PC-9 (cell line): Measurements from ENCODE around the gene LRRC53. TPM values are rescaled to one million over a fixed set of nuclear protein-coding genes. Genes with fewer than 3 reads are reported as not detected.

Experiments
- BruUV-seq: library from RNA; stranded (reverse); fragments of 400-500 nt; replicated peaks from 2 replicates; lab custom pipeline; 2021; lab: Mats Ljungman, UMichigan
- CTCF ChIA-PET: fragments of 300-600 bp; sonication (Branson Sonifier 250); formaldehyde crosslinking; loops from one replicate; lab custom pipeline; 2022; ENCODE audit warnings: antibody characterized with exemption; lab: Charles Lee
- POLR2A ChIA-PET: fragments of 300-600 bp; sonication (Branson Sonifier 250); formaldehyde crosslinking; loops from one replicate; lab custom pipeline; 2022; ENCODE audit warnings: antibody characterized with exemption; ENCODE audit not compliant: unreplicated experiment; lab: Charles Lee
- DNase-seq, 2 experiments: peaks; one replicate each; pipeline versions ENCODE4 v3.0.0 to v3.0.0-alpha.2; 2015 to 2022; ENCODE audit warnings: mixed read lengths in 1 of 2
- H2AFZ ChIP-seq: fragments of 200-600 bp; sonication (generic); 2 replicates; pipeline ENCODE4 v1.8.1; 2017; ENCODE audit warnings: antibody characterized with exemption
- H3F3A ChIP-seq: fragments of 200-600 bp; sonication (generic); 2 replicates; pipeline ENCODE4 v1.8.1; 2017; ENCODE audit warnings: antibody characterized with exemption, mild to moderate bottlenecking, low read depth; ENCODE audit not compliant: insufficient read depth
- H3K27ac ChIP-seq: fragments of 200-600 bp; sonication (generic); 2 replicates; pipeline ENCODE4 v1.6.1; 2016; ENCODE audit warnings: mixed run types
- H3K27me3 ChIP-seq: fragments of 200-600 bp; sonication (generic); 2 replicates; pipeline ENCODE4 v1.6.1; 2016; ENCODE audit warnings: low read depth, mixed run types; ENCODE audit not compliant: insufficient read depth
- H3K36me3 ChIP-seq: fragments of 200-600 bp; sonication (generic); 2 replicates; pipeline ENCODE4 v1.6.1; 2016; ENCODE audit warnings: low read depth, mixed run types
- H3K4me1 ChIP-seq: fragments of 200-600 bp; sonication (generic); replicated peaks from 2 replicates; pipeline ENCODE4 v1.6.1; 2016; ENCODE audit warnings: mixed run types; ENCODE audit not compliant: insufficient read depth
- H3K4me2 ChIP-seq: fragments of 200-600 bp; sonication (generic); 2 replicates; pipeline ENCODE4 v1.6.1; 2017; ENCODE audit warnings: mixed run types
- H3K4me3 ChIP-seq: fragments of 200-600 bp; sonication (generic); 2 replicates; pipeline ENCODE4 v1.6.1; 2016; ENCODE audit warnings: mixed run types
- H3K79me2 ChIP-seq: fragments of 200-600 bp; sonication (generic); 2 replicates; pipeline ENCODE4 v1.6.1; 2017; ENCODE audit warnings: low read depth, mixed run types
- H3K9me2 ChIP-seq: fragments of 200-600 bp; sonication (generic); 2 replicates; pipeline ENCODE4 v1.8.1; 2017; ENCODE audit warnings: mild to moderate bottlenecking; ENCODE audit not compliant: insufficient read depth
- H3K9me3 ChIP-seq: fragments of 200-600 bp; sonication (generic); 2 replicates; pipeline ENCODE4 v1.8.1; 2016; ENCODE audit warnings: low read depth; ENCODE audit not compliant: insufficient read depth
- H4K20me1 ChIP-seq: fragments of 200-600 bp; sonication (generic); 2 replicates; pipeline ENCODE4 v1.8.1; 2017; ENCODE audit not compliant: insufficient read depth
- CTCF ChIP-seq: fragments of 200-600 bp; sonication (generic); conservative IDR thresholded peaks from 2 replicates; pipeline ENCODE4 v1.6.1; 2017; ENCODE audit warnings: mixed run types, antibody characterized with exemption, mild to moderate bottlenecking, moderate library complexity
- EZH2 ChIP-seq: fragments of 200-600 bp; sonication (generic); IDR thresholded peaks from 2 replicates; pipeline ENCODE4 v1.8.0; 2017; ENCODE audit warnings: antibody characterized with exemption, low read depth
- intact Hi-C: fragments of 100-400 bp; cut with micrococcal nuclease; formaldehyde crosslinking; loops from one replicate; pipeline ENCODE4 v1.10.0; 2022; ENCODE audit not compliant: unreplicated experiment
- total RNA-seq: library from RNA; stranded (reverse); gene quantifications from 2 replicates; pipeline ENCODE4 v1.2.3, GENCODE V29; 2021

Gene LRRC53
- total RNA-seq, 1 experiment from 2014 or later, result not detected

GRCh38 chr1:74498901-74499300, 13.5 kb downstream of the LRRC53 start:
- Histone ChIP-seq H4K20me1 (peaks cover 3% of the 10 kb centered on the region; the same call in 1 of the 2 replicates), H3K4me3 (no peak overlapping the region), H3K27ac (no peak overlapping the region), H3K27me3 (no peaks in the 10 kb centered on the region), H3K4me2 (no peak overlapping the region), H3F3A (no peaks in the 10 kb centered on the region), H3K9me3 (no peaks in the 10 kb centered on the region), H3K79me2 (no peaks in the 10 kb centered on the region), H2AFZ (no peak overlapping the region), H3K9me2 (no peaks in the 10 kb centered on the region), H3K36me3 (no peaks in the 10 kb centered on the region), H3K4me1 (no peaks in the 10 kb centered on the region)
- POLR2A ChIA-PET, result no interaction called here
- CTCF ChIA-PET, result no interaction called here
- BruUV-seq, result no TSS peak
- TF ChIP-seq EZH2 (no peak), CTCF (no peak)
- no peak for DNase-seq
- intact Hi-C loops, result no loop called here

- Histone ChIP-seq H3K9me2 (no peaks in the 10 kb centered on the region), H3K4me3 (no peak overlapping the region), H3K27me3 (no peaks in the 10 kb centered on the region), H3K9me3 (no peaks in the 10 kb centered on the region), H3K79me2 (no peaks in the 10 kb centered on the region), H3K36me3 (no peaks in the 10 kb centered on the region), H3K4me2 (no peak overlapping the region), H4K20me1 (no peaks in the 10 kb centered on the region), H3F3A (no peaks in the 10 kb centered on the region), H2AFZ (no peak overlapping the region), H3K27ac (no peak overlapping the region), H3K4me1 (no peaks in the 10 kb centered on the region)
- TF ChIP-seq EZH2 (no peak), CTCF (no peak)
- intact Hi-C loops, result no loop called here
- no TSS peak for BruUV-seq
- POLR2A ChIA-PET, result no interaction called here
- DNase-seq, result no peak
- CTCF ChIA-PET, result no interaction called here
These were observed 15.7 kb downstream of the LRRC53 start for GRCh38 chr1:74496669-74497068.

GRCh38 chr1:74486036-74486435, 26.4 kb downstream of the LRRC53 start:
- H3K36me3 ChIP-seq, result no peaks in the 10 kb centered on the region
- H3K9me2 ChIP-seq, result no peaks in the 10 kb centered on the region
- H3K4me1 ChIP-seq, result no peaks in the 10 kb centered on the region
- H3K4me3 ChIP-seq, result no peak overlapping the region
- ChIA-PET POLR2A (no interaction called here), CTCF (no interaction called here)
- H3K79me2 ChIP-seq, result no peaks in the 10 kb centered on the region
- TF ChIP-seq CTCF, result no peak
- TF ChIP-seq EZH2, result no peak
- BruUV-seq, result no TSS peak
- H3K9me3 ChIP-seq, result no peaks in the 10 kb centered on the region
- intact Hi-C loops, result no loop called here
- no peak overlapping the region for H3K27ac ChIP-seq
- H3F3A ChIP-seq, result no peaks in the 10 kb centered on the region
- H3K4me2 ChIP-seq, result no peak overlapping the region
- no peaks in the 10 kb centered on the region for H4K20me1 ChIP-seq
- H3K27me3 ChIP-seq, result no peaks in the 10 kb centered on the region
- DNase-seq, result no peak
- no peak overlapping the region for H2AFZ ChIP-seq
